ENCODE data around the gene OCSTAMP. TPM values are rescaled to one million over a fixed set of nuclear protein-coding genes. Genes with fewer than 3 reads are reported as not detected.

Gene OCSTAMP
- total and polyA plus RNA-seq, 10 donors: not detected

- intact Hi-C loops (cut with DNase I; ENCODE audit: low total_unique reads): no loop called here
- no peak for DNase-seq
These were observed 2.3 kb upstream of the OCSTAMP start for GRCh38 chr20:46552460-46553420.

GRCh38 chr20:46551522-46552381 is 1.3 kb upstream of the OCSTAMP start:
- intact Hi-C loops (cut with DNase I; ENCODE audit: low total_unique reads): no loop called here
- no peak overlapping the region for H3K4me3 ChIP-seq
- H3K4me1 ChIP-seq: peaks cover 6 to 42% (median 21%) of the 10 kb centered on the region in 6 donors
- H3K36me3 ChIP-seq: no peaks in the 10 kb centered on the region
- H3K9me3 ChIP-seq: no peaks in the 10 kb centered on the region
- DNase-seq: no peak
- 58 to 76% (median 72%) methylated on average over 12 of the region's 12 CpGs for WGBS, 5 donors
- no peak overlapping the region for H3K27ac ChIP-seq
- no peak for TF ChIP-seq POLR2A (IDR thresholded peaks at IDR 0.05)
- no peak for TF ChIP-seq CTCF (IDR thresholded peaks at IDR 0.05 in 8 of 11, conservative IDR thresholded peaks at IDR 0.05 in 3 of 11)
- TF ChIP-seq POLR2AphosphoS5 (IDR thresholded peaks at IDR 0.05): no peak
- peaks cover 0 to 6% (median 0%) of the 10 kb centered on the region in 7 donors for H3K27me3 ChIP-seq (replicated peaks in 1 of 7)

More at GRCh38 chr20:46552460-46553420, 2.3 kb upstream of the OCSTAMP start:
- TF ChIP-seq POLR2A (IDR thresholded peaks at IDR 0.05) (no peak), POLR2AphosphoS5 (IDR thresholded peaks at IDR 0.05) (no peak), CTCF (IDR thresholded peaks at IDR 0.05 in 8 of 11, conservative IDR thresholded peaks at IDR 0.05 in 3 of 11) (no peak)
- Histone ChIP-seq H3K4me3 (no peak overlapping the region), H3K4me1 (peaks cover 6 to 42% (median 21%) of the 10 kb centered on the region in 6 donors), H3K27ac (peak overlapping the region in 1 of 8 donors; percentile 42), H3K36me3 (no peaks in the 10 kb centered on the region), H3K27me3 (replicated peaks in 1 of 7) (peaks cover 0 to under 1% (median 0%) of the 10 kb centered on the region in 7 donors), H3K9me3 (no peaks in the 10 kb centered on the region)
- WGBS, 5 donors: 30 to 39% (median 32%) methylated on average over 4 of the region's 4 CpGs

GRCh38 chr20:46549188-46549972 is 1.1 kb downstream of the OCSTAMP start:
- no peak for DNase-seq
- Histone ChIP-seq H3K27ac (no peak overlapping the region), H3K9me3 (no peaks in the 10 kb centered on the region), H3K4me1 (peaks cover 9 to 60% (median 35%) of the 10 kb centered on the region in 6 donors), H3K27me3 (replicated peaks in 1 of 7) (peaks cover 0 to 20% (median 0%) of the 10 kb centered on the region in 7 donors), H3K4me3 (no peak overlapping the region), H3K36me3 (no peaks in the 10 kb centered on the region)
- intact Hi-C loops (cut with DNase I; ENCODE audit: low total_unique reads): no loop called here
- WGBS, 5 donors: 80 to 92% (median 90%) methylated on average over 4 of the region's 4 CpGs
- no peak for TF ChIP-seq POLR2AphosphoS5 (IDR thresholded peaks at IDR 0.05)
- TF ChIP-seq CTCF (IDR thresholded peaks at IDR 0.05 in 8 of 11, conservative IDR thresholded peaks at IDR 0.05 in 3 of 11): no peak
- no peak for TF ChIP-seq POLR2A (IDR thresholded peaks at IDR 0.05)
